ENCODE data around the gene DECR2.
"Not testable (repeated sequence)": the region's sequence is repeated elsewhere in the genome, so short reads cannot be mapped to it uniquely, and the experiment has no call there.

Gene DECR2

DNA sequence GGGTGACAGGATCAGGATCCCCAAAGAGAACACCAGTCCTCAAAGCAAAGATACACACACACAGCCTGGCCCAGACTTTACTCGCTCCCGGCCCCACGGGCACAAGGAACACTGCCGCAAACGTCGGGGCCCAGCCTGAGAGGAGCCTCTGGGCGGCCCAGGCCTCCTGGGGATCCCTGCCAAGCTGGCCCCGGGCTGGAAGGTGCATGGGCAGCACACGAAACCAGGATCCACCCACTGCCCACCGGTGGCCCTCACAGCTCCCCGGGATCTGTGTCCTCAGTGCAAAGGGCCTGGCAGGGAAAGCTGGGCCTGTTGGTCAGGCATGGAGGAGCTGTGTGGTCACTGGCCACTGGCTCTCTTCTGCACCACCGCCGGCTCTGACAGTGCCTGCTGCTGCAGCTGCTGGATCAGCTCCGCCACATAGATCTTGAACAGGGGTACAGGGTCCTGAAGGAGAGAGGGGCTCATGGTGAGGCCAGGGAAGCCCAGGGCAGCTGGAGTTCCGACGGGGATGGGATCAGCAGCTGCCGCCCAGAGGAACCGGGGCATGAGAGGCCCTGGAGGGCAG lies 34.3 kb upstream of the DECR2 start:
- DNase-seq = no peak

- no peak for DNase-seq
Observed at GRCh38 chr16:368388-369158, 33.1 kb upstream of the DECR2 start.

GRCh38 chr16:369275-369865 lies 32.3 kb upstream of the DECR2 start:
- DNase-seq = no peak

DNA sequence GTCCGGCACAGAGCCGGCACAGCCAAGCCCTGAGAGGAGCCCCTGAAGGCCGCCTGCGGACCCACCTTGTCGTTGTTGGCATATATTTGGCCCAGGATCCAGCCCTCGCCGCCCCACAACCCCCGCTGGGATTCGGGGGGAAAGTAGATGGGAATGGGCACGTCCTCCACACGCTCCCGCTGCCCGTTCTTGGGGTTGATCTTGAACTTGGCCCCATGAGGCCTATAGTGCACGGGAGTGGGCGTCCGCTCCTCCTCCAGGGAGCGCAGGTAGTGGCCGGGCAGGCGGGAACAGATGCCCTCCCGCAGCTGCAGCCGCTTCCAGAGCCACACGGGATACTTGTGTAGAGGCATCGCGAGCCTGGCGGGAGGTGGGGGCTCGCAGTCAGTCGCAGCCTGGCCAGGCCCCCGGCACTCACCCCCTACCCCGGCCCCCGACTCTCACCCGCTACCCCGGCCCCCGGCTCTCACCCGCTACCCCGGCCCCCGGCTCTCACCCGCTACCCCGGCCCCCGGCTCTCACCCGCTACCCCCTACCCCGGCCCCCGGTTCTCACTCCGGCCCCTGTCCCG lies 31.7 kb upstream of the DECR2 start:
- DNase-seq = no peak

DNA sequence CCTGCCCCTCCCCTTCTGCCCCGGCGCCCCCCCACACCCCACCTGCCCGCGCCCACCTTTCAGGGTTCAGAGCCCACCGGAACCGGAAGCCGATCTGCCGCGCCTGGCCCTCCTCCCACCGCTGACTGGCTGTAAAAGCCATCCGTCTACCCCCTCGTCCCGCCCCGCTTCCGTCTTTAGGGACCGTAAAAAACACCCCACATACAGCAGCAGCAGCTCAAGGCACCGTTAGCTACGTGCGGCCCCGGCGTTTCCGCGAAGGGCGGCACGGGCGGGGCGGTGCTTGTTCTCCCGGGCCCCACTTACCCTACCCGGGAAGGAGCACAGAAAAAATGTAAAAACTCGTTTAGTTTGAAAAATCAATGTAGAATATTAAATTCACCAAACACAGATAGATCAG lies 31.2 kb upstream of the DECR2 start, which contains the start of gene MRPL28:
Gene MRPL28 (minus strand): TSS at position 96 of the 400 bp plus-strand sequence. CDS start 320 bp downstream, outside the sequence.
- DNase-seq = peak; percentile 93 to 94

DNA sequence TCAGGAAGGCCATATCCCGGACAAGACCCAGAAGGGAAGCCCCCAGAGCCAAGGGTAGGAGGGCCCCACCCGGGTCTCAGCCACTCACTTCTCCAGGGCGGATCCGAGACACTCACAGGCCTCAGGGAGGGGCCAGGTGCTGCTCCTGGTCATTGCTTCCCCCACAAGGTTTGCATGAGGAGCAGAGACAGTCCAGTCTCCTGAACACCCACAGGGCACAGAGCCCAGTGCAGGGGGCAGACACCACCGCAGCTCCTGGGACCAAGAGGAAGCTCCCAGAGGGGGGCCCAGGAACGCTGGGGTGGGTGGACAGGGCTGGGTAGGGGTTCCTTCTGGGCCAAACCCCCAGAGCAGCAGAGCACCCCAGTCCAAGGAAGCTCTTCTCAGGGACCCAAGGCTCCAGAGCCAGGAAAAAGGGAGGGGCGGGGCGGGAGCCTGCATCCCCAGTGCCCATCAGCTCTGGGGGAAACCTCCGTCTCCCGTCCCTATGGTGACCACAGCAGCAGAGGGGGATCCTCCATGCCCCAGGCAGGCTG lies 30.6 kb upstream of the DECR2 start:
- no peak for DNase-seq

DNA sequence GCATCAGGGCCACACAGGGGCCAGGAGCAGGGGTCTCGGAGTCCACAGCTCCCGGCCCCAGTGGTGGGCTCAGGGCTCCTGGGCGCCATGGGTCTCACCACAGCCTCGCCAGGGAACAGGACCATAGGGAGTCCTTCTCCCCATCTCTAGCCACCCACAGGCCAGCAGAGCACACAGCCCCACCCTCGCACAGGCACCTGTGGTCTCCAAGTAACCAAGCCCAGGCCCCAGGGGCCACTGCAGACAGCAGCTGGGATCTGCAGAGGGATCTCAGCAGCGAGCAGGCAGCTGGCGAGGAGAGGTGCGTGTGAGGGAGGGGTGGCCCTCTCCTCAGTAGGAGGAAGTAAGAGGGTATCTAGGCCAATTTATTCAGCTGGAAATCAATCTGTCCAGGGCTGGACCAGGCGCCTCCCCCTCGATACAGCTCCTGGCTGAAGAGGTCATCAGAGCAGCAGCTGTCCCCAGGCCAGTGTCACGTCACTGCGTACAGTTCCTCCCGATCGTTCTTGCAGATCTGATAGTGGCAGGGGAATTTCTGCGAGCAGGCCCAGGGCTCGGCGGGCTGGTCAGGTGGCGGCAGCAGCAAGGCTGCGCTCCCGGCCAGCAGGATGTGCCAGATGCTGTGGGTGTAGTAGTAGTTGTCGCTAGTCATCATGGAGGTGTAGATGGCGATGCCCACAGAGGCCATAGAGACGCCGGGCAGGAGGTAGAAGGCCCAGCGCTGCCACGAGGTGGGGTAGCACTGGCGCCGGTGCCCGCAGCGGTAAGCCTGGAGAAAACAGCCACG lies 30.0 kb upstream of the DECR2 start:
- DNase-seq = no peak

- DNase-seq = no peak
Observed at GRCh38 chr16:372302-372983, 29.2 kb upstream of the DECR2 start.

DNA sequence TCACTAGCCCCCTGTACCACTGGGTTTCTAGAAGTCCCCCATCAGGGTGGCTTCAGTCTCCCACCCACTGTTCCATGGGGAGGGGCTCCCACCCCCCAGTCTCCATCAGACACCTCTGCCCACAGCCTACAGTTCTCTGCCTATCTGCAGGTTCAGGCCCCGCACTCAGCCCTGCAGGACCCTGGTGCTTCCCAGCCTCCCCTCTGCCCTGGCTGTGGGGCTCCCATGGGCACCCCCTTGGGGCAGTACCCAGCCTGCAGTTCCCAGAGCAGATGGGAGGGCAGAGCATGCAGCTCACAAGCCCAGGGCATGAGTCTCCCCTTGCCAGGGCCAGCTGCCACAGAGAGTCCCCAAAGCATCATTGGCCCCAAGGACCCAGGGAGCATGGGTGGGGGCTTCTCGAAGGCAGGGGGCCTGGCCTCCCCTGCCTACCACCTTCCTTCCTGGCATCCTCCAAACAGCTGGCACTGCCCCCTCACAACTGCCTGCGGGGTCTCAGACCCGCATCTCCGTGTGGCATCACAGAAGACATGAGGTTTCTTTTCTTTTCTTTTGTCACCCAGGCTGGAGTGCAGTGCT lies 28.6 kb upstream of the DECR2 start:
- no peak for DNase-seq

GRCh38 chr16:373848-374615 lies 27.7 kb upstream of the DECR2 start:
- no peak for DNase-seq

DNA sequence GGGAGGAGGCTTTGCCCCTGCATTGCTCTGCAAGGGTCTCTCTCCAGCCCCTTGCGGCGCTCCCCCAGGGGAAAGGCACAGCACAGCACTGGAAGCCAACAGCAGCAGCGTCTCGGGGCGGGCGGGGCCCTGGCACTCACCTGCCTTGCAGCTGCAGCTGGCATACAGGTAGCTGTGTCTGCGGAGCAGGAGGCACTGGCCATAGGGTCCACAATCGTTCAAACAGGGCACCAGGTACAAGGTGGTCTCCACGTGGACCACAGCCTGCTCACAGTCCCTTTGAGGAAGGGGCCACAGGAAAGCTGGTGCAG lies 27.1 kb upstream of the DECR2 start:
- no peak for DNase-seq

DNA sequence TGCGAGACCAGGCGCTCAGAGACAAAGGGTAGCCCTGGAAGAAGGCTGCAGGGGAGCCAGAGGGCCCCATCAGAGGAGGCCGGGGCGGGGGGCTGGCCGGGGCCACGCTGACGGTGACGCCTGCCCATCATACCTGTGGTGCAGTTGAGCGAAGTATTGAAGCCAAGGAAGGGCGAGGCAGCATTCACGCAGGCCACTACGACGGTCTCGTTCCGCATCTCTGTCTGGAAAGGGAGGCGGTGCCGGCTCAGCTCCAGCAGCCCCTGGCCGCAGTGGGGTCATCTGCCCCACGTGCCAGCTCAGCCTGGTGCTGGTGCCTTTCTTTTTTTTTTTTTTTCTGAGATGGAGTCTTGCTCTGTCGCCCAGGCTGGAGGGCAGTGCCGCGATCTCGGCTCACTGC lies 26.5 kb upstream of the DECR2 start:
- DNase-seq = no peak

- DNase-seq = no peak
Observed at GRCh38 chr16:375927-376816, 25.5 kb upstream of the DECR2 start.

- no peak for DNase-seq
Observed at GRCh38 chr16:376817-377418, 24.8 kb upstream of the DECR2 start.

DNA sequence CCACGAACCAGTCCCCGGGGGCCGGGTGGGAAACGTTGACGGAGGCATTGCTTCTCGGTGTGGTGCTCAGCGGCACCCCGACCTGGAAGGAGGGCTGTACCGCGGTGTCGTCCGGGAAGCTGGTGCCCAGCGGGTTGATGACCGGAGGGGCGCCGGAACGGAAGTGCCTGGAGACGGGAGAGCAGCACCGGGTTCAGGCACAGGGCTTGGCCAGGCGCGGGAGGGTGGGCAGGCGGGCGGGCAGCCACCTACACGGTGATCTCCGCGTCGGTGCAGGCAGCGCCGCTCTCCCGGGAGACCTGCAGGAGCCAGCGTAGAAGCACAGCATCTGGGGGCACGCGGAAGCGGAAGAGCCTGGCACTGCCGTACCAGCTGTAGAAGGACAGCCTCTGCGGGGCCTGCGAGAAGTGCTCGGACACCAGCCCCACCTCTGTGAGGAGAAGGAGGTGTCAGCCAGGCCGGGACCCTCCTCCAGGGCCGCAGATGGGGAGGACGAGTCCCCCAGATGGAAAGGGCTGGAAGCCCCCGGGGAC lies 24.2 kb upstream of the DECR2 start:
- no peak for DNase-seq

DNA sequence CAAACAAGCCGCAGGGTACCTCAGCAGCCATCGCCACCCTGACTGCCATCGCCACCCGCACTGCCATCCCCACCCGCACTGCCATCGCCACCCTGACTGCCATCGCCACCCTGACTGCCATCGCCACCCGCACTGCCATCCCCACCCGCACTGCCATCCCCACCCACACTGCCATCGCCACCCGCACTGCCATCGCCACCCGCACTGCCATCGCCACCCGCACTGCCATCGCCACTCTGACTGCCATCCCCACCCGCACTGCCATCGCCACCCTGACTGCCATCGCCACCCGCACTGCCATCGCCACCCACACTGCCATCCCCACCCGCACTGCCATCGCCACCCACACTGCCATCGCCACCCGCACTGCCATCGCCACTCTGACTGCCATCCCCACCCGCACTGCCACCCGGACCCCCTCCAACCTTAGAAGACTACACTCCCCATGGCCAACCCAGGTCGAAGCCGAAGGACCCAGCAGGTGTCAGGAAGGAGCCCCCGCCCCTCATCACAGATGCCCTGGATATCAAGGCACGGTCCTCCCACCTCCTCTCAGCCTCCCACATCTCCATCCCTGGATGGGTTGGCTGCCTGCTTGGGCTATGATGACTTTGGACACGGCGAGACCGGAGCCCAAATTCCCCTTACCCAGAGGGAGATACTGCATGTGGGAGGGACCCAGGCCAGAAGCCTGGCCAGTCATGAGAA lies 23.4 kb upstream of the DECR2 start:
- not testable (repeated sequence) for DNase-seq

- DNase-seq = no peak
Observed at GRCh38 chr16:378821-379182, 22.9 kb upstream of the DECR2 start.

DNA sequence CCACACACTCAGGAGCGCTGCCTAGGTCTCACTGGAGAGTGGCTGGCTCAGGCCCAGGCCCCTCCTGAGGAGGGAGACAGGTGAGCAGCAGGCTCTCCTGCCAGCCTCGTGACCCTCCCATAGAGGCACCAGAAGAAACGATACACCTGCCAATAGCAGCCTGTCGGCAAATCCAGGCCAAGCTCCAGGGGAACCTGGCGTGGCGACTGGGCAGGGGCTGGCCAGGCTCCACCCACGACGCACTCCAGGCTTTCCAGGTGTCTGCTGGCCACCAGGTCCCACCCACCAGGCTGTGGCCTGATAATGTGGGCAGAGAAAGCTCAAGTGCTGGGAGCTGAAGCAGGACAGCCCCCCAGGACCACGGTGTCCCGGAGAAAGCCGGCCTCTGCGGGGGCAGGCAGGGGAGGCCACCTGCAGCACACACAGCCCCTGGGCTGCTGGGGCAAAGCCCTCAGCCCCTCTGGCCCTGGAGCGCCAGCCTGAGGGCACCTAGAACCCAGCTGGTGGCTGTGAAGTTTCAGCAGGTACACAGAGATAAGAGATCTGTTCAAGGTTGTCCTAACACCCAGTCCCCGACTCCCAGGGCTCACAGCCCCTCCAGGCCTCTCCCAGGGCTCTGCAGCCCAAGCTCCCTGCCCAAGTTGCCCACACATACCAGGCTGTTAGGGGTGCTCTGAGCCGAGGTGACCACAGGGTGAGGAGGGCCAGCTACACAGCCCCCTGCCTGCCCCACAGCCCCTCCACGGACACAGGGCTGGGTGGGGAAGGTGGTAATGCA lies 22.3 kb upstream of the DECR2 start:
- no peak for DNase-seq

All from CD4-positive, alpha-beta T cell treated with Interleukin-1 beta for 1 hour (primary cell).